Body of pancreas (tissue), 4 donors: Measurements from ENCODE around the gene TNFRSF9. TPM values are rescaled to one million over a fixed set of nuclear protein-coding genes. Genes with fewer than 3 reads are reported as not detected.

Experiments
- ATAC-seq: fragments of 150-250 bp; one replicate; pipeline ENCODE4 v1.9.1; 2016
- DNase-seq, 4 donors: peaks; one replicate each; pipeline ENCODE4 v3.0.0-alpha.2; 2019
- H3K27ac ChIP-seq, 4 donors: fragments of 200-600 bp; sonication (generic); 1 replicate in 3 of 4; 2 replicates in 1 of 4; pipeline versions ENCODE4 v1.5.1 to v1.6.1; 2016 to 2019; ENCODE audit warnings: mild to moderate bottlenecking in 1 of 4, mixed read lengths in 1 of 4, moderate library complexity in 1 of 4
- H3K27me3 ChIP-seq, 2 donors: fragments of 200-600 bp; sonication (generic); one replicate each; pipeline ENCODE4 v1.6.0; 2016; ENCODE audit warnings: mild to moderate bottlenecking in 1 of 2
- H3K36me3 ChIP-seq, 2 donors: fragments of 200-600 bp; sonication (generic); replicated peaks in 1 of 2; 2 replicates each; pipeline ENCODE4 v1.5.1; 2016; ENCODE audit warnings: low read depth in 2 of 2; ENCODE audit not compliant: insufficient read depth in 1 of 2
- H3K4me1 ChIP-seq: fragments of 200-600 bp; sonication (generic); one replicate; pipeline ENCODE4 v1.6.0; 2016
- H3K4me3 ChIP-seq, 2 donors: fragments of 200-600 bp; sonication (generic); 1 replicate in 1 of 2; 2 replicates in 1 of 2; pipeline ENCODE4 v1.5.1; 2016 to 2019
- H3K9me3 ChIP-seq, 3 donors: fragments of 200-600 bp; sonication (generic); 1 replicate in 2 of 3; 2 replicates in 1 of 3; pipeline ENCODE4 v1.5.1; 2016
- POLR2A ChIP-seq, 3 donors: fragments of 450-650 bp; IDR thresholded peaks; one replicate each; pipeline ENCODE4 v1.6.1; 2016; ENCODE audit warnings: antibody characterized with exemption in 3 of 3, mild to moderate bottlenecking in 2 of 3
- WGBS, 2 donors: methylation state at CpG; one replicate each; pipeline ENCODE4 v1.1.5; 2017; 5-methylcytosine and 5-hydroxymethylcytosine counted together
- intact Hi-C: fragments of 100-400 bp; cut with DNase I; formaldehyde crosslinking; loops from one replicate; pipeline ENCODE4 v1.15.1; 2023
- total RNA-seq, 2 donors: library from RNA; depleted of rRNA; stranded (reverse); fragments of >200 nt; gene quantifications; one replicate each; pipeline ENCODE4 v1.1.0, GENCODE V29; 2016
- TF ChIP-seq, protein P1 (sequence below), 7 experiments: fragments of 450-650 bp in 4 of 7; fragments of 200-600 bp in 3 of 7; sonication (generic) in 3 of 7; IDR thresholded peaks; one replicate each; pipeline ENCODE4 v1.5.1; 2016 to 2019; ENCODE audit warnings: antibody characterized with exemption in 7 of 7

The TNFRSF9 gene
- total RNA-seq, 2 donors from 2014 or later: under 0.01 TPM; not detected in 1

DNA sequence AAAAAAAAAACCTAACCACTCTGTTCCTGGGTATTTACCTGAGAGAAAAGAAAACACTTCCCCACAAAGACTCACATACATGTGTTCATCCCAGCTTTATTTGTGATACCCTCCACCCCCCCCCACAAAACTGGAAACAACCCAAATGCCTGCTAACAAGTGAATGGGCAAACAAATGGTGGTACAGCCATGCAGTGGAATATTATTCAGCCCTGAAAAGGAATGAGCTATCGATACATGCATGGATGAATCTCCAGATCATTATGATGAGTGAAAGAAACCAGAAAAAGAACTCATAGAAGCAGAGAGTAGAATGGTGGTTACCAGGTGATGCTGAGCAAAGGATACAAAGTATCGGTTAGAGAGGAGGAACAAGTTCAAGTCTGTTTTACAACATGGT lies 49.8 kb downstream of the TNFRSF9 start:
- Histone ChIP-seq H3K4me3 (no peak overlapping the region), H3K27ac (no peak overlapping the region), H3K4me1 (peaks cover 5% of the 10 kb centered on the region), H3K27me3 (no peaks in the 10 kb centered on the region), H3K36me3 (no peaks in the 10 kb centered on the region), H3K9me3 (no peaks in the 10 kb centered on the region)
- TF ChIP-seq, protein P1, sequence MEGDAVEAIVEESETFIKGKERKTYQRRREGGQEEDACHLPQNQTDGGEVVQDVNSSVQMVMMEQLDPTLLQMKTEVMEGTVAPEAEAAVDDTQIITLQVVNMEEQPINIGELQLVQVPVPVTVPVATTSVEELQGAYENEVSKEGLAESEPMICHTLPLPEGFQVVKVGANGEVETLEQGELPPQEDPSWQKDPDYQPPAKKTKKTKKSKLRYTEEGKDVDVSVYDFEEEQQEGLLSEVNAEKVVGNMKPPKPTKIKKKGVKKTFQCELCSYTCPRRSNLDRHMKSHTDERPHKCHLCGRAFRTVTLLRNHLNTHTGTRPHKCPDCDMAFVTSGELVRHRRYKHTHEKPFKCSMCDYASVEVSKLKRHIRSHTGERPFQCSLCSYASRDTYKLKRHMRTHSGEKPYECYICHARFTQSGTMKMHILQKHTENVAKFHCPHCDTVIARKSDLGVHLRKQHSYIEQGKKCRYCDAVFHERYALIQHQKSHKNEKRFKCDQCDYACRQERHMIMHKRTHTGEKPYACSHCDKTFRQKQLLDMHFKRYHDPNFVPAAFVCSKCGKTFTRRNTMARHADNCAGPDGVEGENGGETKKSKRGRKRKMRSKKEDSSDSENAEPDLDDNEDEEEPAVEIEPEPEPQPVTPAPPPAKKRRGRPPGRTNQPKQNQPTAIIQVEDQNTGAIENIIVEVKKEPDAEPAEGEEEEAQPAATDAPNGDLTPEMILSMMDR (IDR thresholded peaks at IDR 0.05): no peak
- no peak for TF ChIP-seq POLR2A (IDR thresholded peaks at IDR 0.05)
- intact Hi-C loops: loop anchor here (10.0 kb wide), 1 partner anchor 216 kb away; no protein-coding TSS in a partner anchor
- WGBS, 2 donors: 91 to 97% methylated on average over 2 of the region's 2 CpGs
- DNase-seq (no peak), ATAC-seq (no peak)

DNA sequence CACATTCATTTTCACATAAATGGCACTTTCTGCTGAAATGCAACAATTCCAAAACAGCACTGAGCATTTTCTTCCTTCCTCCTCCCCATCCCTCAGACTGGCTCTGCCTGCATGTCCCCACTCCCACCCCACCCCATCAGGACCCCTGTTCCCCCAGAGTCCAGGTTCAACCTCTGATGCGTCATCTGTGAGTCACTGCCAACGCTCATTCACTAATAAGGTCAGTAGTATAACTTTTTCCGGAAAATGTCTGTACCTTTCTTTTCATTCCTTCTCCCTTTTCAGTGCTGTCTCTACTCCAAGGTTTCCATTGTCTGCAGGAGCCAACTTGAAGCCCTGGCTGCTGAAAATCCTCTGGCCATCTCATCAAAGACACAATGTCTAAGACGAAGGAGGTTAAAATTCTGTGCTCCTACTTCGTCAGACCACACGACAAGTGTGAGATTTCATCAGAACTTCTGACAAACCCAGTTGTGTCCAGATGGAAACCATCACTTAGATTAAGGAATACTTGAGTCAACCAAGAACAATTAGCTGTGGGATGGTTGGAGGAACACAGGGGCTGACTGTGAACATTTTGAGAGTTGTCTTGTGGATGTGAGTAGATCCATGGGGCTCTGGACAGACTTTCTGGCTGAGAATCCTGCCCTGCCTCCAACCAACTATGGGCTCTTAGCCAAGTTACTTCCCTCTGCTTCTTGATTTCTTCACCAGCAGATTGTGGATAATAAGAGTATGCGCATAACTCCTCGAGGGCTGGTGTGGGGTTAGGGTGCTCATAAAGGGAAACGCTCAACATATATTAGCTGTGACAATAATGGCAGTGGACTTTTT lies 52.2 kb downstream of the TNFRSF9 start:
- Histone ChIP-seq H3K4me3 (no peak overlapping the region), H3K36me3 (no peaks in the 10 kb centered on the region), H3K9me3 (no peaks in the 10 kb centered on the region), H3K4me1 (peaks cover 9% of the 10 kb centered on the region), H3K27ac (no peak overlapping the region), H3K27me3 (no peaks in the 10 kb centered on the region)
- WGBS, 2 donors: 69 to 76% methylated on average over 9 of the region's 9 CpGs
- intact Hi-C loops: no loop called here
- DNase-seq (no peak), ATAC-seq (no peak)
- TF ChIP-seq, protein P1 (IDR thresholded peaks at IDR 0.05): no peak
- TF ChIP-seq POLR2A (IDR thresholded peaks at IDR 0.05): no peak

DNA sequence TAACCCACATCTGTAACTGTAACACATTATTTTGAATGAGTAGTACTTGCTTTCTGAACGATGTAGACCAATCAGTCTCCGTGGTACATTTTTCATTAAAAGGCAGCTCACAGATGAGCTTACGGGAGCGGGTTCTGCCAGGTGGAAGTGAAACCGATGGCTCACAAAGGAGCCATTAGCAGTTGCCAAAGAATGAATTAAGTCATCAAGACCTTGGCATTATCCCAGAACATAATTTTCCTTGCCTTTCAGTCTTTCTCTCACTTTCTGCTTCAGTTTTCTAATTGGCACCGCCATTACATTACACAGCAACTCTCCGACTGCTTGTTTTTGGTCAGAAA lies 54.3 kb downstream of the TNFRSF9 start:
- H3K27ac ChIP-seq: peak overlapping the region in 2 of 4 donors; percentile 12 to 22
- DNase-seq: peak in 3 of 4 donors; percentile 20 to 25 (median 25)
- WGBS, 2 donors: 34 to 45% methylated on average over 7 of the region's 7 CpGs
- ATAC-seq: peak; percentile 41
- TF ChIP-seq, protein P1 (IDR thresholded peaks at IDR 0.05): no peak
- TF ChIP-seq POLR2A (IDR thresholded peaks at IDR 0.05): no peak
- H3K4me3 ChIP-seq: no peak overlapping the region
- H3K9me3 ChIP-seq: no peaks in the 10 kb centered on the region
- no peaks in the 10 kb centered on the region for H3K27me3 ChIP-seq
- H3K36me3 ChIP-seq: no peaks in the 10 kb centered on the region
- H3K4me1 ChIP-seq: peaks cover 9% of the 10 kb centered on the region
- intact Hi-C loops: no loop called here

DNA sequence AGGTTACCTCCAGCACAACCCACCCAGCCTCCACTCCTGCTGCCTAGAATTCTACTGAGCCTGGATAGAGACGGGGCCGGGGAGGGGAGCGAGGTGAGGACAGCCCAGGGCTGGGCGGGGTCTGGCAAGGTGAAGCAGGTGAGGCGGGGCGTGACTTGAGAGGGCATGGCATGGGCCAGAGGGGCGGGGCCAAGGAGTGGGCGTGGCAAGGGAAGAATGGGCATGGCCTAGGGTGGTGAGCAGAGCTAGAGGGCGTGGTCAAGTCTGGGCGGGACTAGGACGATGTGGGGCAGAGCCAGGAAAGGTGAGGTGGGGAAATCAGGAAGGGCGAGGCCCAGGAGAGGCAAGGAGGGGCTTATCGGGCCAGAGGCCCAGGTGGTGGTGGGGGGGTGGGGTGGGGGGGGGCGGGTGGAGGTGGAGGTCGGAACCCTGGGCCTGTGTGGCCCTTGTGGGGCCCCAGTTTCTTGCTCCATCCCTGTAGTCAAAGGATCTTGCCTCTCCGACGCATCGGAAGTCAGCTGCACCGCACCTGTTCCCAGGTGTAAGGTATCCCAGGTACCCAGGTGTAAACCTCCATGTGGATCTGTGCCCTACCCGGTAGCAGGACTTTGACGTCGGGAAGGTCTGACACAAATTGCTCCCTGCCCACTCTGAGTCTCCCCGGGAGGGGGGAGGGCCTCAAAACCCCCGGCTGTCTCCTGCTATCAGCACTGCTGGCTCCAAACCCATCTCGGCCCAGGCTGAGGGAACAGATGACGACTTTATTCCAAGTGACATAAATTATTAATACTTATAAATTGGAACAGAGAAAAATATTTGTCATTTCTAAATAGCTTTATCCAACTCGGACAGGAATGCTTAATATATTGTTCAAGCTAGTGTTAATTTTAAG lies 54.9 kb downstream of the TNFRSF9 start:
- DNase-seq (peak; percentile 87 to 95 (median 90)), ATAC-seq (peak; percentile 95)
- Histone ChIP-seq H3K4me3 (no peak overlapping the region), H3K27ac (peak overlapping the region in 2 of 4 donors; percentile 12 to 22), H3K4me1 (peaks cover 9% of the 10 kb centered on the region), H3K36me3 (no peaks in the 10 kb centered on the region), H3K27me3 (no peaks in the 10 kb centered on the region), H3K9me3 (no peaks in the 10 kb centered on the region)
- intact Hi-C loops: no loop called here
- WGBS, 2 donors: 13 to 19% methylated on average over 21 to 27 of the region's 27 CpGs
- TF ChIP-seq POLR2A (IDR thresholded peaks at IDR 0.05): no peak
- TF ChIP-seq, protein P1 (IDR thresholded peaks at IDR 0.05): no peak
